Smooth muscle cell (in vitro differentiated cells): ENCODE data around the gene PKD2. TPM values are rescaled to one million over a fixed set of nuclear protein-coding genes. Genes with fewer than 3 reads are reported as not detected.

ENCODE experiments used
- DNase-seq: peaks from one replicate; lab custom pipeline; 2025; ENCODE audit not compliant: unreplicated experiment; lab: John Stamatoyannopoulos, UW
- H2AFZ ChIP-seq: fragments of 200-600 bp; sonication (generic); 2 replicates; pipeline ENCODE4 v1.6.0; 2016; ENCODE audit warnings: antibody characterized with exemption, low read depth, mild to moderate bottlenecking
- H3F3A ChIP-seq: fragments of 200-600 bp; sonication (generic); 2 replicates; pipeline ENCODE4 v1.6.0; 2017; ENCODE audit warnings: antibody characterized with exemption, low read depth
- H3K27ac ChIP-seq: fragments of 200-600 bp; sonication (generic); 2 replicates; pipeline ENCODE4 v1.5.1; 2016; ENCODE audit warnings: low read depth, mild to moderate bottlenecking
- H3K27me3 ChIP-seq: fragments of 200-600 bp; sonication (generic); 2 replicates; pipeline ENCODE4 v1.6.1; 2016; ENCODE audit warnings: low read depth, mild to moderate bottlenecking
- H3K36me3 ChIP-seq: fragments of 200-600 bp; sonication (generic); 2 replicates; pipeline ENCODE4 v1.5.1; 2016; ENCODE audit warnings: low read depth
- H3K4me1 ChIP-seq: fragments of 200-600 bp; sonication (generic); 2 replicates; pipeline ENCODE4 v1.5.1; 2016; ENCODE audit warnings: low read depth
- H3K4me2 ChIP-seq: fragments of 200-600 bp; sonication (generic); 2 replicates; pipeline ENCODE4 v1.6.0; 2016; ENCODE audit warnings: mild to moderate bottlenecking
- H3K4me3 ChIP-seq: fragments of 200-600 bp; sonication (generic); 2 replicates; pipeline ENCODE4 v1.5.1; 2016; ENCODE audit warnings: mild to moderate bottlenecking
- H3K79me2 ChIP-seq: fragments of 200-600 bp; sonication (generic); 2 replicates; pipeline ENCODE4 v1.6.0; 2016; ENCODE audit warnings: low read depth, mild to moderate bottlenecking
- H3K9ac ChIP-seq: fragments of 200-600 bp; sonication (generic); 2 replicates; pipeline ENCODE4 v1.6.0; 2016; ENCODE audit warnings: low read depth
- H3K9me3 ChIP-seq: fragments of 200-600 bp; sonication (generic); replicated peaks from 2 replicates; pipeline ENCODE4 v1.5.1; 2016; ENCODE audit warnings: low read depth
- H4K20me1 ChIP-seq: fragments of 200-600 bp; sonication (generic); 2 replicates; pipeline ENCODE4 v1.6.0; 2016; ENCODE audit warnings: low read depth
- CTCF ChIP-seq: fragments of 200-600 bp; sonication (generic); IDR thresholded peaks from 2 replicates; pipeline ENCODE4 v1.5.1; 2017; ENCODE audit warnings: borderline replicate concordance, mild to moderate bottlenecking, antibody characterized with exemption; ENCODE audit not compliant: insufficient read depth, poor library complexity, severe bottlenecking
- WGBS: methylation state at CpG from one replicate; pipeline ENCODE4 v1.1.7; 2016; ENCODE audit warnings: low lambda C conversion rate; 5-methylcytosine and 5-hydroxymethylcytosine counted together
- polyA plus RNA-seq: library from polyadenylated mRNA; unstranded; fragments of >200 nt; fragmentation: Nextera tagmentation; extraction: Ambion mirVana; gene quantifications from 2 replicates; pipeline ENCODE4 v1.2.1, GENCODE V29; 2016
- total RNA-seq: library from RNA; depleted of rRNA; stranded (reverse); fragments of >200 nt; gene quantifications from 2 replicates; pipeline ENCODE4 v1.2.3, GENCODE V29; 2014

PKD2 gene
- total and polyA plus RNA-seq, 2 experiments from 2014 or later = 19.8 to 41.4 TPM

- WGBS = 8% methylated on average over 1 of the region's 1 CpG
- peak; percentile 42 for TF ChIP-seq CTCF
- H3F3A ChIP-seq = no peaks in the 10 kb centered on the region
- no peak overlapping the region for H3K27ac ChIP-seq
- no peaks in the 10 kb centered on the region for H3K27me3 ChIP-seq
- no peaks in the 10 kb centered on the region for H3K4me1 ChIP-seq
- no peaks in the 10 kb centered on the region for H4K20me1 ChIP-seq
- no peak for DNase-seq
- H3K4me2 ChIP-seq = no peak overlapping the region
- H3K36me3 ChIP-seq = no peaks in the 10 kb centered on the region
- H2AFZ ChIP-seq = no peak overlapping the region
- H3K9me3 ChIP-seq = no peaks in the 10 kb centered on the region
- H3K4me3 ChIP-seq = no peak overlapping the region
- no peaks in the 10 kb centered on the region for H3K79me2 ChIP-seq
- H3K9ac ChIP-seq = no peak overlapping the region
These were observed 22.1 kb upstream of the PKD2 start for GRCh38 chr4:87985097-87985886.

DNA sequence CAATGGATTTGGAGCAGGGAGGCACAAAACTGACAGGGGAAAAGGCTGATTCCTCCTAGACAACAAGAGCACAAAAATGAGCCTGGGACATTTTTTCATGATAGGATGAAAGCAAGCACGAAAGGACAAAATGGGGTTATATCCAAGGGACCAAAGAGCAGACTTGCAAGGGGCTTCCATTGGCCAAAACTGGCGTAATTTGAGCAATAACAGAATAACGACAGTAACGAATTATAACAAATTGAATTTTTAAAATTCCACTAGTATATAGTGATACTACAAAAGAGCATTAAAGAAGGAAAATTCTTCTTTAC is 21.6 kb upstream of the PKD2 start:
- Histone ChIP-seq H3K4me2 (no peak overlapping the region), H3K4me1 (no peaks in the 10 kb centered on the region), H4K20me1 (no peaks in the 10 kb centered on the region), H2AFZ (no peak overlapping the region), H3K9me3 (no peaks in the 10 kb centered on the region), H3K36me3 (no peaks in the 10 kb centered on the region), H3K27me3 (no peaks in the 10 kb centered on the region), H3K9ac (no peak overlapping the region), H3K27ac (no peak overlapping the region), H3K4me3 (no peak overlapping the region), H3K79me2 (no peaks in the 10 kb centered on the region), H3F3A (no peaks in the 10 kb centered on the region)
- 74% methylated on average over 4 of the region's 4 CpGs for WGBS
- no peak for TF ChIP-seq CTCF
- no peak for DNase-seq

- Histone ChIP-seq H3F3A (no peaks in the 10 kb centered on the region), H3K27ac (no peak overlapping the region), H2AFZ (no peak overlapping the region), H3K79me2 (no peaks in the 10 kb centered on the region), H4K20me1 (no peaks in the 10 kb centered on the region), H3K27me3 (no peaks in the 10 kb centered on the region), H3K9ac (no peak overlapping the region), H3K4me1 (no peaks in the 10 kb centered on the region), H3K4me2 (no peak overlapping the region), H3K36me3 (no peaks in the 10 kb centered on the region), H3K9me3 (no peaks in the 10 kb centered on the region), H3K4me3 (no peak overlapping the region)
- 92% methylated on average over 9 of the region's 9 CpGs for WGBS
- no peak for DNase-seq
- TF ChIP-seq CTCF = no peak
These were observed 20.9 kb upstream of the PKD2 start for GRCh38 chr4:87986508-87986907.

DNA sequence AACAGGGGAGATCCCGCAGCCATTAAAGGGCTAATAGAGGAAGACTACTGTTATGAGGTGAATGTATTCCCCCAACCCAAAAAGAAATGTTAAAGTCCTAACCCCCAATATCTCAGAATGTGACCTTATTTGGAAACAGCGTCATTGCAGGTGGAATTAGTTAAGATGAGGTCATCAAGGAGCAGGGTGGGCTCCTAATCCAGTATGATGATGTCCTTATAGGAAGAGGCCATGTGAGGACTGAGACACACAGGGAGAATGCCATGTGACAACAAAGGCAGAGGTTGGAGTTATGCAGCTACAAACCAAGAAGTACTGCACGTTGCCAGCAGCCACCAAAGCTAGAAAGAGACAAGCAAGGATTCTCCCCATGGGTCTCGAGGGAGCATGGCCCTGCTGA is 17.7 kb upstream of the PKD2 start:
- no peak for DNase-seq
- Histone ChIP-seq H3K4me1 (no peaks in the 10 kb centered on the region), H3K27ac (no peak overlapping the region), H3K4me2 (no peak overlapping the region), H4K20me1 (no peaks in the 10 kb centered on the region), H3K27me3 (no peaks in the 10 kb centered on the region), H3K4me3 (no peak overlapping the region), H3K36me3 (no peaks in the 10 kb centered on the region), H3K9me3 (no peaks in the 10 kb centered on the region), H3K79me2 (no peaks in the 10 kb centered on the region), H3K9ac (no peak overlapping the region), H3F3A (no peaks in the 10 kb centered on the region), H2AFZ (no peak overlapping the region)
- TF ChIP-seq CTCF = no peak
- 91% methylated on average over 4 of the region's 4 CpGs for WGBS
